HL-60/S4 treated with retinoic acid at 250 ng/mL for 4 days and 3 days (cell line): ENCODE results near the gene ATP6V0A1.
"Not testable (repeated sequence)": the region's sequence is repeated elsewhere in the genome, so short reads cannot be mapped to it uniquely, and the experiment has no call there.

Experiments
- in situ Hi-C: fragments of 300-500 bp; cut with MboI; formaldehyde crosslinking; loops from 2 replicates; pipeline ENCODE4 v1.7.0; 2022; ENCODE audit warnings: low sequenced_read_pairs

Gene ATP6V0A1

DNA sequence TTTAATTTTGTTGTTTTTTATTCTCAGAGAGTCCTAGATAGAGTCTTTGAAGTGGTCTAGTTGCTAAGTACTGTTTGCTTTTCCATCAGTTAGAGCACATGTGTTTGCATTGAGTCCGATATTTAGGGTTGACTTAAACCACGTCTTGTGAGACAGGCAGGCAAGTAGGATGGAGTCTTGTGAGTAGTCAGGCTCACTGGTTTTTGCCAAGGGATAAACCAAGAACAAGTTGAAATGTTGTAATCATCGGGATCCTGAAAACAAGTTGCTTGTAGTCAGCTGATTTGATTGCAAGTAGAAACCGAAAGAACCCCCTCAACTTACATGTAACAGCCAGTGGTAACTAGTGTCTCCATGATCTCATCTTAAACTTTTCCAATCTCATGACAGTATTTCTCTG, 17.2 kb downstream of the ATP6V0A1 start:
- in situ Hi-C loops = no loop called here

DNA sequence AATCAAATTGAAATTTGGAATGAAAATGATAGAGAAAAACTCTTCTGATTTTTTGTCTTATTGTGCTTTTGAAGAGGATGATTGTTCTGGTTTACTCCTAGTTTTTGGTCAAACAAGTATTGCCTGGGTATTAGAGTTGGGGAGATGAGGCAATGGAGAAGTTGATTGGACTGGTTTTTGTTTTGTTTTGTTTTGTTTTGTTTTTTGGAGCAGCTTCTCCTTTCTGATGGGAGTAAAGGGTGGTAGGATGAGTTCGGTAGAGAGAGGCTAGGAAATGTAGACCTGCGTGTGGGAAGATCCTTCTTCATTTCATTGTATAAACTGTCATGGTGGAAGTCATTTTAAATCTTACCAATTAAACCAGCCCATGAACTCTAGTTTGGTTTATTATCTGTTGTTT, 17.7 kb downstream of the ATP6V0A1 start:
- in situ Hi-C loops = no loop called here

DNA sequence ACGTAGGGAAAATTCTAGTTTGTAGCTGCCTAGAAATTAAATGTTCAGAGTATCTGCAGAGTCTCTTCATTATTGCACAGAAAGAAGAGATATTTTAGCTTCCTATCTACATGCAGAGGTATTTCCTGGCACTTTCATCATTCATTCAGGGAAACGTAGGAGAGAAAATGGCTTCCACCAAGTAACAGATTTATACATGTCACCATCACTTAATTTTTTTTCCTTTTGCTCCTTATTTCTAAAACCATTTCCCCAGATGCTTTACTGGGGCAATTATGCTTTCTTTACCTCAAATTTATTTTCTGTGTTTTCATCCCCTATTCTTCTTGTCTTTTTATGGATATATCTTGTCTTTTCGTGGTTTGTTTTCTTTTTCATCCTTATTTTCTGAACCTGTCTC, 18.5 kb downstream of the ATP6V0A1 start:
- in situ Hi-C loops = no loop called here

DNA sequence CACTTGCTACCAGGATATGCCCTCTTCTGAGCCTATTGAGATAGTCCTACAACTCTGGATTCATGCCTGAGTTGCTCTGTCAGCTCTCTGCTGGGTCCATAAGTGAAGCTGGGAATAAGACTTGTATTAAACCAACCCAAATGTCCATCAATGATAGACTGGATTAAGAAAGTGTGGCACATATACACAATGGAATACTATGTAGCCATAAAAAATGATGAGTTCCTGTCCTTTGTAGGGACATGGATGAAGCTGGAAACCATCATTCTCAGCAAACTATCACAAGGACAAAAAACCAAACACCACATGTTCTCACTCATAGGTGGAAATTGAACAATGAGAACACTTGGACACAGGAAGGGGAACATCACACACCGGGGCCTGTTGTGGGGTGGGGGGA, 19.1 kb downstream of the ATP6V0A1 start:
- in situ Hi-C loops = not testable (repeated sequence)

GRCh38 chr17:42484304-42484703, 25.6 kb downstream of the ATP6V0A1 start:
- in situ Hi-C loops = no loop called here

DNA sequence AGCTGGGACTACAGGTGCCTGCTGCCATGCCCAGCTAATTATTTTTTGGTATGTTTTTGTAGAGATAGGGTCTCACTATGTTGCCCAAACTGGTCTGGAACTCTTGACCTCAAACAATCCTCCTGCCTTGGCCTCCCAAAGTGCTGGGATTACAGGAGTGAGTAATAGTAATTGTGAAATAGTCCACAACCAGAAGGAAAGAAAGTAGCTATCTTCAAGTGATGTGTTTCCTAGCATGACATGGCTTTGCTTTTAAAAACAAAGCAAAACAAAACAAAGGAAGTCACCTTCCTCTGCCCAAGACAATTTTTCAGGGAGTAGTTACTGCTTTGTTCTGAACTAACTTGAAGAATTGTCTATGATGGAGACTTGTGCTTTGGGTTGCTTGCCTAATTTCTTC, 27.0 kb downstream of the ATP6V0A1 start:
- in situ Hi-C loops = no loop called here

- in situ Hi-C loops = no loop called here
Observed at GRCh38 chr17:42488032-42488431, 29.4 kb downstream of the ATP6V0A1 start.

DNA sequence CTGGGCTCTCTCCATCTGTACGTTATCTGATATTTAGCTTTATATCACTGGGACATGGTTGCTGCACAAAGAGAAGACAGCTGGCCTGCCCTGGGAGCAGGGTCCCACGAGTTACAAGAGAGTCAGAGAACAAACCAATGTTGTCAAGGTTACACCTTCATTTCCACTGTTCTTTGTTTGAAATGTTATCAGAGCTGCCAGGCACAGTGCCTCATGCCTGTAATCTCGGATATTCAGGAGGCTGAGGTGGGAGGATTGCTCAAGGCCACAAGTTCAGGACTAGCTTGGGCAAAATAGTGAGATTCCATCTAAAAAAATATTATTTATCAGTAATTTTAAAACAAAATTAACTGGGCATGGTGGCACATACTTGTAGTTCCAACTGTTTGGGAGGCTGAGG, 34.6 kb downstream of the ATP6V0A1 start:
- in situ Hi-C loops = no loop called here

DNA sequence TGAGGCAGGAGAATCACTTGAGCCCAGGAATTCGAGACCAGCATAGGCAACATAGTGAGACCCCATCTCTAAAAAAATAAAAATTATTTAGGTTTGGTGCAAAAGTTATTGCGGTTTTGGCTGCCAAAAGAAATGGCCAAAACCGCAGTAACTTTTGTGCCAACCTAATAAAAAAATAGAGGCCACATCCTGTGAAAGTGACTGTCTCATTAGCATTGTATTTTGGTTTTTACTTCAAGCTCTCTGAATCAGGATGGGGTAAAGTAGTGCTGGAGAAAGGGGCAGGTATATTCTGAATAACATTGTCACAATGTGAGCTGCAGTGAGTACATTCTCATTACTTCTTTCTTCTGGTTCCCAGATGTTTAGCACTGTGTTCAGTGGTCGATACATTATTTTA, 36.0 kb downstream of the ATP6V0A1 start:
- in situ Hi-C loops = no loop called here

DNA sequence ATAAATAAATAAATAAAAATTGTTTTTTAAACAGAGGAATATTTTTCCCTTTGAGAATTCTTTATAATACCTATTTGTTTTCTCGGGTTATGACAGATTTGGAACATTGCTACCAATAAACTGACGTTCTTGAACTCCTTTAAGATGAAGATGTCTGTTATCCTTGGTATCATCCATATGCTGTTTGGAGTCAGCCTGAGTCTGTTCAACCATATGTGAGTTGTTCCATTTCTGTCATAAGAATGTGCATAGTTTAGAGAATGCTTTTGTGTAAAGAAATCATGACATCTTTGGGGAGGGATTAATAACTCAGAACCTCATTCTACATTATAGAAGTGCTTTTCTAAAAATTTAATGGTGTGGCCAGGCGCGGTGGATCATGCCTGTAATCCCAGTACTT, 40.1 kb downstream of the ATP6V0A1 start:
- in situ Hi-C loops = no loop called here

DNA sequence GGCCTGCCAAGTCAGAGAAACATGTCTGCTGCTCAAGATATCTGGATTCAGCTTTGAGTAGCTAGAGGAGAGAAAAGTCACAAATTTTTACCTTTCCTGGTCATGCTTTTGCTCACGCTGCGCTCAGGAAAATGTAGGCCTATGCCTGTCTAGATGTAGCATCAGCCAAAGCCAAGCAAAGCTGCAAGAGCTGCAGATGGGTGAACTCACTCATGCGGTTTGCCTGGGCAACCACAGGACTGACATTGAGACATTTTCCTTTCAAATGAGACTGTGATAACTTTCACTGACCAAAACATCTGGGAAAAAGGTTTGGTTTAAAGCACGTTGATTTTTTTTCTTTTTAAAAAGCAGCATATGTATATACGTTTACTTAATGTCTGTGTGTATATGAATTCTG, 43.4 kb downstream of the ATP6V0A1 start:
- in situ Hi-C loops = no loop called here

DNA sequence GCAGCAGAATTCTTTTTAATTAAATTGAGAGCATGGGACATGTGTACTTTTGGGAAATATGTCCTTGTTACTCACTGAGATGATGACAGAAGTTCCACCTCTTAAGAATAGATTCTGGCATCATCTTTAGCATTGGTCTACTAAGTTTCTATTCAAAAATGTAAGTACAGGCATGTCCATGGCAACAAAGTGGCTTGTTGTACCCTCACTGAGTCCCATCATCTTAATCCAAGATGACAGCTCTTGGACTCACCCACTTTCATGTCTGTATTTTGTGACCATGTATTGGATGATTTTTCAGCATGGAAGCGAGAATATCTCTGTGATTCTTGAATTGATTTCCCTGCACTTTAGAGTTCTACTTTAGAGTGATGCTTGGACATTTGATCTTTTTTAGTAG, 44.2 kb downstream of the ATP6V0A1 start:
- in situ Hi-C loops = no loop called here

DNA sequence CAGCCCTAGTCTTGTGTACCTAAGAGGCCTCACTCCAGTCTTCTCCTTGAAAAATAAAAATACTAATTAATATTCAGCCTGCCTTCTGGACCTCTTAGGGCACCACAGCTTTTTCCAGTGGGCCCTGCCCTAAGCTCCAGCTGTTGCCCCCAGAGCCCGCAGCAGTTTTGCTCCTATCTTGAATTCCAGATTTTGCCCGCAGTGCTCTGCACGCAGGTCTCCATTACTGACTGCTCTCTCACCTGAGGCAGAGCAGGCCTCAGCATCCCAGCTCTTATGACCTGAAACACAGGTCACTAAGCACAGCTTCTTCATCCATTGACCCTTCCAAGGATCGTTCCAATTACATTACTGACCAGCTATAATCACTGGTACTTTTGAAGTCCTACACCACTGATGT, 49.0 kb downstream of the ATP6V0A1 start:
- in situ Hi-C loops = no loop called here

DNA sequence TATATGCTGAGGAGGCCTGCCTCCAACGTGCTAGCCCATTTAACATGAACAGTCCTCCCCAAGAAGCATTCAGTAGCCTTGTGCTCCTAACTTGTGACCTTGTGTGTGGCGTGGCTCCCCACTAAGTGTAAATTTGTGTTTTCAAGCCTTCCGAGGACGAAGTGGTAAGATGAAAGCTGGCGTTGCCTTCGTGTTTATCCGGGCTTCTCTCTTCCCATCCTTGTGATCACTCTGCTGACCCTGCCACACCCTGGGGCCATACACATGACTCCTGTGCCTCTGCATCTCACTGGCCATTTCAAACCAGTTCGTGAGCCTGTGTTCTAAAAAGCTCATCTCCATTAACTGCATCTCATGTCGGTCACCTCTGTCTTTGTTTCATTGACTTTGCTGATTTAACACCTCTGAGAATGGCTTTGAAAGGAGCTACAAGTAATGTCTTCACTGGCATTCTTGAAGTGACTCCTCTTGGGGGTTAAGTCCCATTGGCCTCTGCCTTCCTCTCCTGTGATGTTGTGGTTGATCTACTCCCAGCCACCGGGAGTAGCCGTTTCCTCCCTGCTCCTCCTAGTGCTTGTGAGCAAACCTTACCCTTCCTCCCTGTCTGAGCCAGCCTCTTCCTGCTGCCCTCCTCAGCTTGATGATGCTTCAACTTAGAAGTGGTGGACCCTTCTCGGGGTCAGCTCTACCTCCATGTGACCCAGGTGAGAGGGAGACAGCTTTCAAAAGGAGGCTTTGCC, 49.9 kb downstream of the ATP6V0A1 start:
- in situ Hi-C loops = no loop called here

- in situ Hi-C loops = no loop called here
Observed at GRCh38 chr17:42509409-42509808, 50.7 kb downstream of the ATP6V0A1 start.

- in situ Hi-C loops = no loop called here
Observed at GRCh38 chr17:42509841-42510240, 51.2 kb downstream of the ATP6V0A1 start.

- in situ Hi-C loops = no loop called here
Observed at GRCh38 chr17:42512246-42512645, 53.6 kb downstream of the ATP6V0A1 start.

GRCh38 chr17:42512733-42513251, 54.1 kb downstream of the ATP6V0A1 start:
- in situ Hi-C loops = no loop called here

DNA sequence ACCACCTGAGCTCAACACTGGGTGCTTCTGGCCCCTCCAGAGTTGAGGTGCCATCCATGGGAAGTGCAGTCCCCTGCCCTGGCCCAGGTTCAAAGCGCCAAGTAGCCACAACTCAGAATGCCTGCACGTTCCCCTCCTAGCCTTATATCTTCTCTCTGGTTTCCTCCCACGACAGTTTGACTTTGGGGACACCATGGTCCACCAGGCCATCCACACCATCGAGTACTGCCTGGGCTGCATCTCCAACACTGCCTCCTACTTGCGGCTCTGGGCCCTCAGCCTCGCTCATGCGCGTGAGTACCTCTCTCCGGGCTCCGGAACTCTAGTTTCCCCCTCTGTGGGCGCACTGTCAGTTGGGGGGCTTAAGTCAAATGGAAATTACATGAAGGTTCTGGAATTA, 55.0 kb downstream of the ATP6V0A1 start:
- in situ Hi-C loops = no loop called here

- in situ Hi-C loops = no loop called here
Observed at GRCh38 chr17:42514279-42514678, 55.6 kb downstream of the ATP6V0A1 start.

- in situ Hi-C loops = no loop called here
Observed at GRCh38 chr17:42514867-42515266, 56.2 kb downstream of the ATP6V0A1 start.

GRCh38 chr17:42517516-42517915, 58.8 kb downstream of the ATP6V0A1 start:
- in situ Hi-C loops = no loop called here
